HG03439 (cell line): Measurements from ENCODE around the gene PSG6.
"Not testable (repeated sequence)": the region's sequence is repeated elsewhere in the genome, so short reads cannot be mapped to it uniquely, and the experiment has no call there.

Experiments used
- ATAC-seq: cut with Tn5 transposase; IDR thresholded peaks from one replicate; pipeline ENCODE4 v1.9.1; 2021; ENCODE audit warnings: mild to moderate bottlenecking, moderate library complexity; ENCODE audit not compliant: unreplicated experiment

PSG6 gene

DNA sequence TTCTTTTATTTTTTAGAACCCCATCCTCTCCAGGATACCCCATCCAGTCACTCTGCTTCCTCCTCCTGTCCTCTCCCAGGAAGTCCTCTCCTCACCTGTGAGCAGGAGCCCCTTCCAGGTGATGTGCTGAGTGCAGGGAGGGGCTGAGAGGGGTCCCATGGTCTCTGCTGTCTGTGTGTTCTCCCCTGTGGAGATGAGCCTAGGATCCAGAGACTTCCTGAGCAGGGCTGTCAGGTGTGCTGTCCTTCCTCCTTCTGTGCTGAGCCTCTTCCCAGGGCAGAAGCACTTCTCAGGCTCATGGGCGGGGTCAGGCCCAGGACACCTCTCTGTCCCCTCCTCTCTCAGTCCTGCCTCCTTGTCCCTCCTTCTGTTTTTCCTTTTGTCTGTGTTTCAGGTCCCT lies at the start of gene PSG6:
TSS of gene PSG6 (minus strand) at position 261 of the 400 bp plus-strand sequence. CDS start at position 159, 102 bp downstream.
- ATAC-seq: not testable (repeated sequence)

DNA sequence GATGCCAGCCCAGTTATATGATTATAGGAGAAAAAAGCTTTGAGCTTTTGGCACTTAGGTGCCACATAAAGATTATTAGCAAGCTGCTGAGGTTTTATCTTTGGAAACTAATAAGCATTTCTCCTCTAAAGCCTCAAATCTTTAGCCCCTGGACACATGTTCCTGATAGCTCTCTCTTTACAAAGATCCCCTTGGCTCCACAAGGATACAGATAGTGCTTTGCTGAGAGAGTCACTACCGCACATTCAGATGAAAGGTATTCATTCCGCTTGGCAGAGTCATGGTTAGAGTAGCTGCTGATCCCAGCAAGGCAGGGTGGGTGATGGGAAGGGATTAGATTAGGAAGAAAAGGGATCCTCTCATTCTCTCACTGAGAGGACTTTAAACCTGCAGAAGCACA lies 47.5 kb upstream of the PSG6 start:
- ATAC-seq: no peak

DNA sequence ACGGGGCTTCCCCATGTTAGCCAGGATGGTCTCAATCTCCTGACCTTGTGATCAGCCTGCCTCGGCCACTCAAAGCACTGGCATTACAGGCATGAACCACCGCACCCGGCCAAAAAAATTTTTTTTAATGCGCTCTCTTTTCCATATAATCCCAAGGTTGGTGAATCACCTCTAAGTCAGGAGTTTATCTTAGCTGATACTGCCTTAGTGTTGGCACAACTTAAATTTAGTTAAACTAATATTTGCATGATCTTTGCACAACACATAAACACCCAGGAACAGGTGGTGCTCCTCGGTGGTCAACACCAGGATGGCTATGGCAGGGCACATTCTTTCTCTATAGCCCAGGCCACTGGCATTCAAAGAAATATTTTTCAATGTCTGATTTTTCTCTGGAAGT lies 43.4 kb upstream of the PSG6 start:
- ATAC-seq: no peak

DNA sequence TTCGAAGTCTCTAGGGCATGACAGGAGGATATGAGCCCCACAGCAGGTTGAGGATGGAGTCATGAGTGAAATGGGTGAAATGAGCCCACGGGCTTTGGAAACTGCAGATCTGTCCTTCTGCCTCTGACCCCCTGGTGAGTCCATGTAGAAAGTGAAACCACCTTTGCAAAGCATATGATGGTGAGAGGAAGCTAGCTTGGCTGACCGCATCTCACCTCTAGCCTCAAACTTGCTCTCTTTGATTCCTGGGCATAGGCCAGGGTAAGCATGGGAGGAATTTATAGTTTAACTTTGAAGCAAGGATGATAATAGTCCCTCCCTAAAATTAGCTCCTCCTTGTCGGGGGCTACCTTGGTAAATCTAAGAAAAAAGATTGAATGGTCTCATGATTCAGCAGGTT lies 34.4 kb upstream of the PSG6 start:
- not testable (repeated sequence) for ATAC-seq

DNA sequence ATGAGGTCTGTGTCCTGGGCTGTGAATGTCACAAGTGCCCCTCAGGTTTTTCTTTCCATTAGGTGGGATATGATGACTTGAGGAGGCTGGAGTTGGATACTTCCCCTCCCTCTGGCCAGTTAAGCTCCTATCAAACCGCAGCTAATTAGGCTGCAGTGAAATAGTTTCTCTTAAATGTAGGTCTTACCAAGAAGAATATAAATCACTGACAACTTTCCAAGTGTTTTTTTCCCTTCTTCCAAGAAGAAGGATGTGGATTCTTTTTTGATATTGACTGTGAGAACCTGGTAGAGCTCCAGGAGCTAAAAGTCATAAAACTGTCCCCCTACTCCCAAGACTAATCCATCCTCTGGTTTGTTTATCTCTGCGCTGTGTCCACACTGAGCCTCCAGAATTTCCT lies 33.8 kb upstream of the PSG6 start:
- not testable (repeated sequence) for ATAC-seq

DNA sequence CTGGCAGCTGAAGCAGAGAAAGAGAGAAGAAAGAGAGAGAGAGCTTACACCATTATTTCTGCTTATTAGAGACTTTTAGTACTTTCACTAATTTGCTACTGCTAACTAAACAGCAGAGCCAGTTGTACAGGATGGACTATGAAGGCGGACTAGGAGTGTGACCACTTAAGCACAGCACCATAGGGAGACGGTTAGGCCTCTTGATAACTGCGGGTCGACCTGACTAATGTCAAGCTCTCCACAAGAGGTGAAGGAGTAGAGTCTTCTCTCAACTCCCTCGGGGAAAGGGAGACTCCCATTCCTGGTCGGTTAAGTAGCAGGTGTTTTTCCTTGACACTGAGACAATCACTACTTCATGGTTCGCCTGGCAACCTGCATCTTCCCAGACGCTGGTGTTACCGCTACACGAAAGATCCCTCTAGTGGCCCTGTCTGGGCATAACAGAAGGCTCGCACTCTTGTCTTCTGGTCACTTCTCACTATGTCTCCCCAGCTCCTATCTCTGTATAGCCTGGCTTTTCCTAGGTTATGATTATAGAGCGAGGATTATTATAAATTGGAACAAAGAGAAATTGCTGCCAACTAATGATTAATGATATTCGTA lies 24.6 kb upstream of the PSG6 start:
- ATAC-seq: no peak

DNA sequence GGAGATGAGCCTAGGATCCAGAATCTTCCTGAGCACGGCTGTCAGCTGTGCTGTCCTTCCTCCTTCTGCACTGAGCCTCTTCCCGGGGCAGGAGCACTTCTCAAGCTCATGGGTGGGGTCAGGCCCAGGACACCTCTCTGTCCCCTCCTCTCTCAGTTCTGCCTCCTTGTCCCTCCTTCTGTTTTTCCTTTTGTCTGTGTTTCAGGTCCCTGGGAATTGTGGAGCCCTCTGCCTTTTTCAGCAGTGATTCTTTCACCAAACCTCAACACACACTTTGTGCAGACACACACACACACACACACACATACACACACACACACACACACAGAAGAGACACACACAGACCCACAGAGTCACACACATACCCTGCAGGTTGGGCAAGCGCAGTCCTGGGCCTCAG lies 19.4 kb upstream of the PSG6 start, which contains the start of gene PSG7:
TSS of gene PSG7 (minus strand) at position 101 of the 400 bp plus-strand sequence. CDS start 131 bp downstream, outside the sequence.
- not testable (repeated sequence) for ATAC-seq

DNA sequence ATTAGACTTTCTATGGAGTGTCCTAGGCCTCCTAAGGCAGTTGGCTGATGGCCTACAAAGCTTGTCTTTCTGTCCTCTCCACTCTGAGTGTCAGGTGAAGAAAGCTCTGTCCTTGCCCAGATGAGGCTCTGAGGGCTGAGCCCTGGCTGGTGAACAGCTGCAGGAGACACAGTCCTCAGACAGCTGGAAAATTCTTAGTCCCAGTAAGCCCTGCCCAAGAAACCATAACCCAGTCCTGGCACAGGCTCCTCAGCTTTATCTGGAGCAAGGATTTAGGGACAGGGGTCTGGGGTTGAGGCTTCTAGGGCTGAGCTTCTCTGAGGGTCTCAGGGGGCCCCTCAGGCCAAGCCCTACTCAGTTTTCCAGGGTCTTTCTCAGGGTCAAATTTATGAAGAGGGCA lies 17.0 kb upstream of the PSG6 start:
- ATAC-seq: not testable (repeated sequence)

DNA sequence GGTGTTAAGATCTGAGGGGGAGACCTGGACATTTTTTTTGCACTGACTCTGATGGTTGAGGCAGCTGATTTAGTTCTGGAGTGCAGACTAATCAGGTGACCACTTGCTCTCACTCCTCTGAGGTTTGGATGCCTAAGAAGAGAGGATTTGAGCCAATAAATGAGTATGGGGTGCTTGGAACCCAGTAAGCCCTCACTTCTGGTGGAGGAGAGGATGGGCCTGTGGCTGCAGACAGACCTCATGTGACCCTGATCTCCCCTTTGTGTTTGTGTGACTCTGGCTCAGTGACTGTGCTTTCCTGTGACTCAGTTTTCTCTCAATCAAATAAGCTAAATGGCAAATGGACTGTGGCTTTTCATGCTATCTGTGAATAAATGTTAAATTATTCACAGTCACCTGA lies 16.5 kb upstream of the PSG6 start:
- not testable (repeated sequence) for ATAC-seq

DNA sequence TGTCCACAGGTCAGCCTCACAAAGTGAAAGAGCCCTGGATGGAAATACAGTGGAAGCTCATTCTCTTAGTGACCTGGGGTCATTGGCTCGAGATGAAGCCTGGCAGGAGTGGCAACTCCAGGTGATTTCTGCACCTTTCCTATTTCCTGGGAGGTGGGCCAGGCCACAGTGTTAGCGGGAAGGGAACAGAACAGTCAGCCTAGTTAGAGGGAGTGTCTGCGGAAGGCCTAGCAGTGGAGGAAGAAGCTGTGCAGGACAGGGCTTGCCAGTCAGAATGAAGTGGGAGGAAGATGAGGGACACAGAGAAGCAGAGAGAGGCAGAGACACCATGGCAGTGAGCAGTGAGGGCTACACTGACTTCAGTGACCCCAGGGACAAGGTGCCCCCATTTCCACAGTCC lies 15.7 kb upstream of the PSG6 start:
- ATAC-seq: not testable (repeated sequence)

DNA sequence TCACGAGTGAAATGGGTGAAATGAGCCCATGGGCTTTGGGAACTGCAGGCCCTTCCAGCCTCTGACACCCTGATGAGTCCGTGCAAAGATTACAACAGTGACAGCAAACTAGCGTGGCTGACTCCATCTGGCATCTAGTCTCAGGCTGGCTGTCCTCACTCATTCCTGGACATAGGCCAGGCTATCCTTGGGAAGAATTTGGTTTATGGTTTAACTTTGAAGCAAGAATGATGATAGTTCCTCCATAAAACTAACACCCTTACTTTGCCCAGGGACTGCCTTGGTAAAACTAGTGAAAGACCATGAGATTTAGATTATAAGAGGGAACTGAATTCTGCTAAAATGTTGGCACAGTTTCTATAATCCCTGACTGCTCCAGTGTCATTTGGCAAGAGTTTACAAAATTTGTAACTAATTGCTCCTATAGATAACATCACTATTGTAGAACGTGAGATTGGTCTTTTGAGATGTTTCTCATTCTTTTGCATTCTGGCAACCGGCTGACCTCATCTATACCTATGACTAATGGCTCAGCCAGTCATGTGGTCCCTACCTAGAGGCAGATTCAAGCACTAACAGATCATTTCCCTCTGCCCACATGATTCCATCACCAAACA lies 14.9 kb upstream of the PSG6 start:
- not testable (repeated sequence) for ATAC-seq

DNA sequence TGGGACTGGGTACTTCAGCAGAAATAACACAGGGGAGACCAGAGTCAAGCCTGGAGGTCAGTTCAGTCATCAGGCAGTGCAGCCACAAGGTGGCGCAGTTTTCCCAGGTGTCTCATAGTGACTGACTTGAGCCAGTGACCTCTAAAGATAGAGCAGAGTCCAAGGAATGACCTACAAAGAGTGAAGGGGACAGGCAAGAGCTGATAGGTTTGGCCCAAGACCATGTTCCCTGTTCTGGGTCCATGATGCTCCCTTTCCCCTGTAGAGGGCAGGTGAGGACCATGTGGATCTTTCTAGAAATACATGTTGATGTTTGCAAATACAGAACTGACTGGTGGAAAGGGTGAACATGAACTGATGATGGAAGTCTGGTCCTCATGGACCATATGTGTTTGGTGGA lies 12.5 kb upstream of the PSG6 start:
- ATAC-seq: not testable (repeated sequence)

DNA sequence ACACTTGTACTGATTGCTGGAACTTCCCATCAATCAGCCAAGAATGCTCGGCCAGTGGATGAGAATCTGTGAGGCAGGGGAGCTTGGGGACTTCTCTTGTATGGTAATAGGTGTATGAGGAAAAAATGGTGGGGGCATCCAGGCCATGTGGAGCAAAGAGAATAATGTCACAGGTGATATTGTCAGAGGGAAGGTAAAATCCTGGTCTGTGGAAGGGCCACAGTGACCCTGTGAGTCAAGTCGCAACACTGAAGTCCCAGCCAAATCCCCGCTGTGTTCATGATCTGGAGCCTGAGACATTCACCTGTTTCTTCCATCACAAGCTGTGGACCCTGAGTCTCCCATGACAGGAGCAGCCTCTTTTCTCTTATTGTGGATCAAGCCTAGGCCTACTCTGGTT lies 11.2 kb upstream of the PSG6 start:
- ATAC-seq: no peak

DNA sequence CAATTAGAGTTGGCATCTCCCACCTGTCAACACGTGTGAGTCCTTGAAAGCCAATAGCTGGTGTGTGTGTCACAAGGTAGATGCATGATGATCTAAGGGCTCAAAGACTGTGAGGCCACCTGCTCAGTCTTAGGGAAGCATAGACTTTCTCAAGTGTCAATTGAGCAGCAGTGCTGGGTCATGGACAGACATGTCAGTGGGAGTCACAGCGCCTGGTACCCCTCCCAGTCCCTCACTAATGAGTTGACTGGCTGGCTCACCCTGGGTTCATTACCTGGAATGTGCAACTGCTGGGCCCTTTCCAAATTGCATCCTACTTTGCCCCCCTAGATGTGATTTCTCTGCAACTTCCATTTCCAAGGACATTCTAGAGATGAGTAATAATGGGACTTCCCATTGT lies 9.1 kb upstream of the PSG6 start:
- no peak for ATAC-seq

DNA sequence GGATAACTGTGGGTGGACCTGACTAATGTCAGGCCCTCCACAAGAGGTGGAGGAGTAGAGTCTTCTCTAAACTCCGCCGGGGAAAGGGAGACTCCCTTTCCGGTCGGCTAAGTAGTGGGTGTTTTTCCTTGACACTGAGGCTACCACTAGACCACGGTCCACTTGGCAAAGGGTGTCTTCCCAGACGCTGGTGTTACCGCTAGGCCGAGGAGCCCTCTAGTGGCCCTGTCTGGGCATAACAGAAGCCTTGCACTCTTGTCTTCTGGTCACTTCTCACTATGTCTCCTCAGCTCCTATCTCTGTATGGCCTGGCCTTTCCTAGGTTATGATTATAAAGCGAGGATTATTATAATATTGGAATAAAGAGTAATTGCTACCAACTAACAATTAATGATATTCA lies 5.4 kb upstream of the PSG6 start:
- ATAC-seq: not testable (repeated sequence)

DNA sequence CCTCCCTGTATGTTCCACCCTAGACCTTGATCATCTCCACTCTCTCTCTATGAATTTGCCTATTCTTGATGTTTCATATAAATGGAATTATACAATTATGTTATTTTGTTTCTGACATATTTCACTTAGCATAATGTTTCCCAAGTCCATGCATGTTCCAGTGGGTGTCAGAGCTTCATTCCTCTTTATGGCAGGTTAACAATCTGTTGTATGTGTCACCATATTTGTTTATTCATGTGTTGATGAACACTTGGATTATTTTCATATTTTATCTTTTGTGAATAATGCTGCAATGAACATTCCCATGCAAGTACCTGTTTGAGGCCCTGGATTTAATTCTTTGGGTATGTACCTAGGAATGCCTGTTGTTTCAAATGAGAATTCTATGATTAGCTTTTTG lies 3.3 kb upstream of the PSG6 start:
- not testable (repeated sequence) for ATAC-seq

DNA sequence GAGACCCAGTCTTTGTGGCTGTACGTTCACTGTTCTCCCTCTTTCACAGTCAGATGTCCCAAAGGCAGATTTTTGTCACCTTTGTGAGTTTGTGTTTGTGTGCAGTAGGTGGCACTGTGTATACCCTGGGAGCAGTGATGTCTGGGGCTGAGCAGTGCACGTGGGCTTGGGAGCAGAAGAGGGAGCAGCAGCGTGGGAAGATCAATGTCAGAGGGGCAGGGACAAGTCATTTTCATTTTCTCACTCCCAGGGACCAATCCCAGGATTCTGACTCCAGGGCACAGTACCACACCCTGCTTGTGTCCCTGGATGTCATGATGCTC lies 2.0 kb upstream of the PSG6 start:
- ATAC-seq: no peak

DNA sequence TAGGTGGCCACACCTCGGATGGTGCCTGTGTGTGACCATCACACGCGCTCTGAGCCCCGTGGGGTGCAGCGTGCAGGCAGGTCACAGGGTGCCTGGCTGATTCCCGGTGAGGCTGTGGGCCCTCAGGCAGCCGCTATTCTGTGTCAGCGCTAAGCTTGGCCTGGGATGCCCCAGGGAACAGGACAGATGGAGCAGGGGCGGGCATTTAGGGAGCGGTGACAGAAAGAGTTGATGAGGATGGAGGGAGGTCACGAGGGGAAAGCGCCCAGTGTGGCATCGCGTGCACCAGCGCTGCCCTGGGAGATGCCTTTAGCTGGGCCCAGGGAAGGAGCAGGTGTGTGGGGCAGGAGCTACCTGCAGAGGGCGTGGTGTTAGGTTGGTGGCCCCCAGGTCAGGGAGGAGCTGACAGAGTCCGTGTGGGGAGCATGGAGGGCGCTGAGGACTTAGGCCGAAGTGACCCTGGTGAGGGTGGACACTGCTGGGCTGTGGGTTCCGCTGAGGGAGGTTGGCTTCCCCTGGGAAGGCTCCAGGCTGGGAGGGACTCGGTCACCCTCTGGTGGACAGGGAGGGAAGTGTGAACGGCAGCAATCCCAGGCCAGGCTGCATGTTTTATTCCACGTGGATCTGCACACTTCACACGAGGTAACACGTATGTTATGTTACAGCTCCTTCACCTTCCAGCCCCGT lies 1.5 kb upstream of the PSG6 start:
- not testable (repeated sequence) for ATAC-seq

DNA sequence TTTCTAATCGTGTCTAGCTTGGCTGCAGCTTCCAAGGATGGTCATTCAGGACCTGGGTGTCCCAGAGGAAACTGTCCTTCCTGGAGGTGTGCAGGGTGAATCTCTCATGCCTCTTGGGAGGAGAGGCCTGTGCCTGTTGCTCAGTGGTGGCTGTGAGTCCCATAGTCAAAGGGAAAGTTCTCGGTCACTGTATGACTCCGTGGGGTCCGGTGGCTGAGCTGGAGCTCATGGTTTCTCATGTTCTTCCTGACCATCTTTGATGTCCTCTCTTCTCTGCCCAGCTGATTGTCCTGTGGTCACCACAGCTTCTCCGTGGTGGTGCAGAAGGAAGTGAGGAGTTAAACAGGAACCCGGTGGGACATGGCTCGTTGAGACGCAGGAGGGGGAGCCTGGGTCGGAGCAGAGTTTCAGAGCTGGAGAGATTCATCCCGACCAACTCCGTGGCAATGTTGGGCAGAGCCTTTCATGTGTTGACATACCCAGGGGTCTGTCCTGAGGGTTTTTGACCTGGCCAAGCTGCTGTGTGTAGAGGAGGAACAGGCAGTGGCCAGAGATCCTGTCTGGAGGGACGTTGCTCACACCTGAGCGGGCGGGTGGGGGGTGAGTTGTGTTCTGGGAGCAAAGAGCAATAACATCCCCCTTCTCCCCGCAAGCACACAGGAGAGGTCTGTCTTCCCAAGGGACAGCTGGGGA lies 829 bp upstream of the PSG6 start:
- ATAC-seq: not testable (repeated sequence)

DNA sequence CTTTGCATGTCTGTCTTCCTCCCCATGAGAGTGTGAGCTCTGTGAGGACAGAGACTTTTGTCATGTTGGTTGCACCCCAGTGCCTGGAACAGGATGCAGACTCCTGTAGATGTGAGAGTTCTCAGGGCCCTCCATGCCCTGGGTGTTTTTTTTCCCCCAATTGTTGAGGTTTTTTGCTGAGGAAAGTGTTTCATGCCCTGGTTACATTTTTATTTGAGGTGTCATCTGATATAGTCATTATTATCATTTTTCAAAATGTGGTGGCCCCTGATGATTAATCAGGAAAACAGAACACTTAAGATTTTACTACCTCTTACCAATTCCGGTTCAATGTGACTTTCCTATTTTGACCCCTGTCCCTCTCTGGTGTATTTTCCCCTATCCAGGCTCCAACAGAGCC lies 763 bp downstream of the PSG6 start:
- not testable (repeated sequence) for ATAC-seq

DNA sequence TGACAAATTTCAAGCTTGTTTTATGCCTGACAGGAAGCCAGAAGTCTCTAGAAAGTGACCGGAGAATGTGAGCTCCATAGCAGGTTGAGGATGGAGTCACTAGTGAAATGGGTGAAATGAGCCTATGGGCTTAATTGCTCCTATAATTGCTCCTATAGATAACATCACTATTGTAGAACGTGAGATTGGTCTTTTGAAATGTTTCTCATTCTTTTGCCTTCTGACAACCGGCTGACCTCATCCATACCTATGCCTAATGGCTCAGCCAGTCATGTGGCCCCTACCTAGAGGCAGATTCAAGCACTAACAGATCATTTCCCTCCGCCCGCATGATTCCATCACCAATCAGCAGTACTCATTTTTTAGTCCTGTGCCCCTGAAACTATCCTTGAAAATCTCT lies 4.2 kb downstream of the PSG6 start:
- not testable (repeated sequence) for ATAC-seq

DNA sequence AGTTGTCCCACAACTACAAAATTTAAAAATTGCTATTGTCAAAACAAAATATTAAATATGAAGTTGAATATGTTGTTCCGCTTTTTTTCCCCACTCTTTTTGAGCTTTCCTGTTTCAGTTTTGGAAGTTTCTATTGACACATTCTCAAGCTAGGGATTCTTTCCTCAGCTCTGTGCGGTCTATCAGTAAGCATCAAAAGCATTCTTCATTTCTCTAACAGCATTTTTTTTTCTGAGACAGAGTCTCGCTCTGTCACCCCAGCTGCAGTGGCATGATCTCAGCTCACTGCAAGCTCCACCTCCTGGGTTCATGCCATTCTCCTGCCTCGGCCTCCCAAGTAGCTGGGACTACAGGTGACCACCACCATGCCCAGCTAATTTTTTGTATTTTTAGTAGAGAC lies 4.8 kb downstream of the PSG6 start:
- ATAC-seq: not testable (repeated sequence)
